Endothelial cell of umbilical vein (primary cell): ENCODE measurements around the gene MYT1. TPM values are rescaled to one million over a fixed set of nuclear protein-coding genes. Genes with fewer than 3 reads are reported as not detected.

ENCODE experiments used
- BruUV-seq: library from RNA; stranded (reverse); fragments of 400-500 nt; replicated peaks from 2 replicates; lab custom pipeline; 2021; lab: Mats Ljungman, UMichigan
- CTCF ChIA-PET: fragments of 300-600, 350-600 bp; sonication (Branson Sonifier 250); formaldehyde crosslinking; loops from one replicate; lab custom pipeline; 2021; ENCODE audit warnings: antibody characterized with exemption, inconsistent platforms; lab: Charles Lee
- POLR2A ChIA-PET: fragments of 300-600, 350-600 bp; sonication (Branson Sonifier 250); formaldehyde crosslinking; loops from one replicate; lab custom pipeline; 2021; ENCODE audit warnings: antibody characterized with exemption, inconsistent platforms; lab: Charles Lee
- DNase-seq: peaks from one replicate; pipeline ENCODE4 v3.0.0-alpha.2; 2011; ENCODE audit warnings: low read depth, low spot score
- FAIRE-seq: peaks from 2 replicates; lab custom pipeline; 2011; peaks lifted over from hg19 to GRCh38; lab: Jason Lieb, UNC
- H2AFZ ChIP-seq: 2 replicates; pipeline ENCODE4 v1.6.0; 2012; ENCODE audit warnings: low read depth, low read length, control low read depth, inconsistent platforms
- H3K27ac ChIP-seq: 2 replicates; pipeline ENCODE4 v1.5.1; 2011; ENCODE audit warnings: low read depth, mild to moderate bottlenecking, control low read depth, low read length, moderate library complexity; ENCODE audit not compliant: insufficient read depth
- H3K27me3 ChIP-seq, 2 experiments: 2 replicates each; pipeline versions ENCODE4 v1.6.0 to v1.6.1; 2011; ENCODE audit warnings: low read length in 2 of 2, mixed read lengths in 1 of 2; ENCODE audit not compliant: control insufficient read depth in 2 of 2, insufficient read depth in 2 of 2
- H3K36me3 ChIP-seq, 2 experiments: 2 replicates in 1 of 2; 3 replicates in 1 of 2; pipeline ENCODE4 v1.5.1; 2011; ENCODE audit warnings: low read length in 2 of 2, mild to moderate bottlenecking in 1 of 2, moderate library complexity in 1 of 2; ENCODE audit not compliant: control insufficient read depth in 2 of 2, insufficient read depth in 2 of 2; ENCODE audit errors: extremely low read depth in 1 of 2
- H3K4me1 ChIP-seq: 3 replicates; pipeline ENCODE4 v1.5.1; 2011; ENCODE audit warnings: mild to moderate bottlenecking, low read length; ENCODE audit not compliant: control insufficient read depth, insufficient read depth; ENCODE audit errors: extremely low read depth
- H3K4me2 ChIP-seq: 2 replicates; pipeline ENCODE4 v1.6.1; 2011; ENCODE audit warnings: low read length, control low read depth, mixed read lengths; ENCODE audit not compliant: insufficient read depth
- H3K4me3 ChIP-seq, 3 experiments: fragments of 200-600 bp in 1 of 3; sonication (generic), shearing (Covaris generic) in 1 of 3; replicated peaks in 1 of 3; 2 replicates each; pipeline ENCODE4 v1.5.1; 2011 to 2016; ENCODE audit warnings: control low read depth in 3 of 3, low read length in 3 of 3, mild to moderate bottlenecking in 2 of 3, inconsistent platforms in 1 of 3, low read depth in 1 of 3, moderate library complexity in 1 of 3; ENCODE audit not compliant: insufficient read depth in 1 of 3
- H3K79me2 ChIP-seq: 2 replicates; pipeline ENCODE4 v1.6.0; 2012; ENCODE audit warnings: low read length, inconsistent platforms; ENCODE audit not compliant: control insufficient read depth, insufficient read depth
- H3K9ac ChIP-seq: replicated peaks from 2 replicates; pipeline ENCODE3; 2011; ENCODE audit warnings: low read length, control low read depth; ENCODE audit not compliant: insufficient read depth; ENCODE audit errors: extremely low read depth
- H3K9me1 ChIP-seq: replicated peaks from 3 replicates; pipeline ENCODE4 v1.6.0; 2011; ENCODE audit warnings: mild to moderate bottlenecking, low read length; ENCODE audit not compliant: control insufficient read depth, insufficient read depth; ENCODE audit errors: extremely low read depth
- H3K9me3 ChIP-seq: replicated peaks from 2 replicates; pipeline ENCODE4 v1.5.1; 2012; ENCODE audit warnings: low read length, inconsistent platforms; ENCODE audit not compliant: control insufficient read depth, insufficient read depth
- H4K20me1 ChIP-seq: replicated peaks from 2 replicates; pipeline ENCODE3; 2011; ENCODE audit warnings: mild to moderate bottlenecking, low read length; ENCODE audit not compliant: control insufficient read depth, insufficient read depth; ENCODE audit errors: extremely low read depth
- EZH2 ChIP-seq: IDR thresholded peaks from 2 replicates; pipeline ENCODE4 v1.6.1; 2012; ENCODE audit warnings: borderline replicate concordance, low read depth, mild to moderate bottlenecking, moderate library complexity, low read length, inconsistent platforms; ENCODE audit not compliant: severe bottlenecking
- FOS ChIP-seq: IDR thresholded peaks from 2 replicates; pipeline ENCODE4 v1.6.1; 2011; ENCODE audit warnings: mild to moderate bottlenecking, low read length, moderate library complexity, borderline replicate concordance; ENCODE audit not compliant: insufficient read depth
- GATA2 ChIP-seq: IDR thresholded peaks from 2 replicates; pipeline ENCODE4 v1.7.0; 2011; ENCODE audit warnings: low read depth, mild to moderate bottlenecking, moderate library complexity, mixed read lengths, low read length; ENCODE audit not compliant: insufficient read length, insufficient read depth
- JUN ChIP-seq: IDR thresholded peaks from 2 replicates; pipeline ENCODE4 v1.6.1; 2011; ENCODE audit warnings: borderline replicate concordance, low read depth; ENCODE audit not compliant: insufficient read length, insufficient read depth
- MYC ChIP-seq: IDR thresholded peaks from one replicate; pipeline ENCODE4 v1.6.1; 2011; ENCODE audit warnings: mild to moderate bottlenecking, low read depth, low read length
- POLR2A ChIP-seq: IDR thresholded peaks from 2 replicates; pipeline ENCODE4 v1.6.1; 2012; ENCODE audit warnings: low read depth, mild to moderate bottlenecking, control low read depth, low read length
- POLR2AphosphoS5 ChIP-seq: IDR thresholded peaks from 2 replicates; pipeline ENCODE4 v1.6.1; 2012; ENCODE audit warnings: low read depth, mild to moderate bottlenecking, control low read depth, low read length, moderate library complexity; ENCODE audit not compliant: insufficient read depth
- dilution Hi-C: fragments of 300-500 bp; cut with MboI; formaldehyde crosslinking; loops from one replicate; pipeline ENCODE4 v1.15.0; 2019; ENCODE audit warnings: low sequenced_read_pairs; ENCODE audit not compliant: extremely low pct_ligation_motif_present
- intact Hi-C: fragments of 100-400 bp; cut with micrococcal nuclease; formaldehyde crosslinking; loops from one replicate; pipeline ENCODE4 v1.10.0; 2022
- polyA plus RNA-seq, 4 experiments: library from polyadenylated mRNA; depleted of rRNA in 3 of 4; stranded (reverse) in 3 of 4; unstranded in 1 of 4; fragments of >200 nt; gene quantifications; 2 replicates each; pipeline versions ENCODE4 v1.2.1 to v1.2.3, GENCODE V29; 2011 to 2012; ENCODE audit warnings: missing spikeins in 1 of 4
- total RNA-seq: library from RNA; stranded (reverse); gene quantifications from 2 replicates; pipeline ENCODE4 v1.2.3, GENCODE V29; 2021
- TF ChIP-seq, protein P1 (sequence below), 2 donors: IDR thresholded peaks; 1 replicate in 1 of 2; 2 replicates in 1 of 2; pipeline ENCODE4 v1.5.1; 2011; ENCODE audit warnings: low read length in 2 of 2, mild to moderate bottlenecking in 2 of 2, moderate library complexity in 2 of 2, control low read depth in 1 of 2, inconsistent platforms in 1 of 2, low read depth in 1 of 2; ENCODE audit not compliant: insufficient read depth in 1 of 2; ENCODE audit errors: extremely low read depth in 1 of 2
- TF ChIP-seq, protein P2 (sequence below): IDR thresholded peaks from 2 replicates; pipeline ENCODE4 v1.6.1; 2011; ENCODE audit not compliant: insufficient read depth, insufficient read length

MYT1 gene
- total and polyA plus RNA-seq, 2 donors (not counting 3 experiments of a cell fraction or from before 2014, with no cell fraction given): not detected

DNA sequence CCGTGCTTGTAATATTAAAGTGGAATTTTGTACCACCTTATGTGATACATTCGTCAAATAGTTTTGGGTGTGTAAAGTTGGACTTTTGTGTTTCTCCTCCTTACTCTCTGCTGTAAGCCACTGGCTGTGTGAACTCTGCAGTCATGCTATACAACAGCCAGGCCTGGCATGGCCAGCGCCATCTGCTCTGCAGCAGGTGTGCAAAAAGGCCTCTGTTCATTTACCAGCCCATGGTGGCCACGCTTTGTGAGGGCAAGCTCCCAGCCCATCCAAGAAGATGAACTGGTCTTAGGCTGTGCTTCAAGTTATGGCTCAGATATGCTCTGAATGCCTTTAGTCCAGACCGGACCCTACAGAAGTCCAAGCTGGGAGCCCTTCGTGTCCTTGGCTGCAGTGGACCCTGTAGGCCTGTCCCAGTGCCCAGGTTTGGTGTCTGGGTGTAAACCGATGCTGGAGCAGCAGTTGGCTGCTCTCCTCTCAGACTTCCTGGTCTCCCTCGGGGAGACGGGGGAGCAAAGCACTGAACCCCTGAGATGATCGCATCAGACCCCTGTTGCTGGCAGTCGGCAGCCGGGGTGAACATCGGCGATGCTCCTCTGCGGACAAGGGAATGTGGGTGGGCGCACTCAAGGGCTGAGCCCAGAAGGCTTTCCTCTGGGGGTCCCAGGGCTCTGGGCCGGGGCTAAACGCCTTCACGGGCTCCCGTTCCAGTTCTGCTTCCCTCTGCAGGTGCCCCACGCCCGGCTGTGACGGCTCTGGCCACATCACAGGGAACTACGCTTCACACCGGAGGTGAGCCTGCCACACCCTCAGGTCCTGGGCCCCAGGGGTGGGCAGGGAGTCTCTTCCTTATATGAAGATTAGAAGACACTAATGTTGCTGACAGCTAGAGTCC is 62.7 kb downstream of the MYT1 start:
- intact Hi-C loops: no loop called here
- H3K9ac ChIP-seq: no peak overlapping the region
- peaks cover 6% of the 10 kb centered on the region for H3K4me1 ChIP-seq
- FAIRE-seq (no peak), DNase-seq (no peak)
- H3K79me2 ChIP-seq: no peaks in the 10 kb centered on the region
- dilution Hi-C loops: no loop called here
- no peaks in the 10 kb centered on the region for H3K9me1 ChIP-seq
- ChIA-PET POLR2A (no interaction called here), CTCF (no interaction called here)
- no peaks in the 10 kb centered on the region for H4K20me1 ChIP-seq
- BruUV-seq: no TSS peak
- no peak overlapping the region for H3K27ac ChIP-seq
- TF ChIP-seq FOS (no peak), POLR2AphosphoS5 (no peak), EZH2 (no peak), GATA2 (no peak), POLR2A (no peak), JUN (no peak), MYC (no peak)
- TF ChIP-seq, protein P1, sequence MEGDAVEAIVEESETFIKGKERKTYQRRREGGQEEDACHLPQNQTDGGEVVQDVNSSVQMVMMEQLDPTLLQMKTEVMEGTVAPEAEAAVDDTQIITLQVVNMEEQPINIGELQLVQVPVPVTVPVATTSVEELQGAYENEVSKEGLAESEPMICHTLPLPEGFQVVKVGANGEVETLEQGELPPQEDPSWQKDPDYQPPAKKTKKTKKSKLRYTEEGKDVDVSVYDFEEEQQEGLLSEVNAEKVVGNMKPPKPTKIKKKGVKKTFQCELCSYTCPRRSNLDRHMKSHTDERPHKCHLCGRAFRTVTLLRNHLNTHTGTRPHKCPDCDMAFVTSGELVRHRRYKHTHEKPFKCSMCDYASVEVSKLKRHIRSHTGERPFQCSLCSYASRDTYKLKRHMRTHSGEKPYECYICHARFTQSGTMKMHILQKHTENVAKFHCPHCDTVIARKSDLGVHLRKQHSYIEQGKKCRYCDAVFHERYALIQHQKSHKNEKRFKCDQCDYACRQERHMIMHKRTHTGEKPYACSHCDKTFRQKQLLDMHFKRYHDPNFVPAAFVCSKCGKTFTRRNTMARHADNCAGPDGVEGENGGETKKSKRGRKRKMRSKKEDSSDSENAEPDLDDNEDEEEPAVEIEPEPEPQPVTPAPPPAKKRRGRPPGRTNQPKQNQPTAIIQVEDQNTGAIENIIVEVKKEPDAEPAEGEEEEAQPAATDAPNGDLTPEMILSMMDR (IDR thresholded peaks at IDR 0.05; ENCODE audit: extremely low read depth in 1 of 2, insufficient read depth in 1 of 2, low read depth in 1 of 2, low read length in 2 of 2): no peak
- TF ChIP-seq, protein P2, sequence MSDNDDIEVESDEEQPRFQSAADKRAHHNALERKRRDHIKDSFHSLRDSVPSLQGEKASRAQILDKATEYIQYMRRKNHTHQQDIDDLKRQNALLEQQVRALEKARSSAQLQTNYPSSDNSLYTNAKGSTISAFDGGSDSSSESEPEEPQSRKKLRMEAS: no peak
- no peaks in the 10 kb centered on the region for H3K9me3 ChIP-seq
- H3K36me3 ChIP-seq: no peaks in the 10 kb centered on the region
- H3K4me3 ChIP-seq: no peak overlapping the region
- H2AFZ ChIP-seq: no peak overlapping the region
- no peaks in the 10 kb centered on the region for H3K27me3 ChIP-seq
- H3K4me2 ChIP-seq: no peak overlapping the region
